GM12878 (cell line): Measurements from ENCODE around the gene TNFSF12. TPM values are rescaled to one million over a fixed set of nuclear protein-coding genes. Genes with fewer than 3 reads are reported as not detected.

Source experiments
- ATAC-seq: fragments of 200-7000 bp; cut with Tn5 transposase; 3 replicates; pipeline ENCODE4 v1.9.1; 2020; ENCODE audit warnings: mild to moderate bottlenecking, moderate library complexity
- BruUV-seq: library from RNA; stranded (reverse); fragments of 400-500 nt; replicated peaks from 2 replicates; lab custom pipeline; 2021; lab: Mats Ljungman, UMichigan
- CTCF ChIA-PET: fragments of 300-600 bp; sonication (Branson Sonifier 250); formaldehyde crosslinking; extraction: SDS; loops from one replicate; lab custom pipeline; 2021; ENCODE audit warnings: inconsistent platforms; lab: Yijun Ruan, JAX
- POLR2A ChIA-PET: fragments of 350-600 bp; formaldehyde crosslinking; extraction: SDS; loops from one replicate; lab custom pipeline; 2021; ENCODE audit warnings: inconsistent platforms; lab: Charles Lee
- RAD21 ChIA-PET: fragments of 300-600 bp; sonication (Branson Sonifier 250); formaldehyde crosslinking; loops from one replicate; lab custom pipeline; 2023; ENCODE audit warnings: antibody characterized with exemption; ENCODE audit not compliant: unreplicated experiment; lab: Charles Lee
- SMC1A ChIA-PET: fragments of 300-600 bp; sonication (Branson Sonifier 250); formaldehyde crosslinking; loops from one replicate; lab custom pipeline; 2023; ENCODE audit not compliant: unreplicated experiment, uncharacterized antibody; lab: Charles Lee
- DNase-seq: peaks from one replicate; pipeline ENCODE4 v3.0.0-alpha.2; 2011; ENCODE audit warnings: low read depth, low spot score
- FAIRE-seq: peaks from 3 replicates; lab custom pipeline; 2011; peaks lifted over from hg19 to GRCh38; lab: Jason Lieb, UNC
- H2AFZ ChIP-seq: 2 replicates; pipeline ENCODE4 v1.6.0; 2011; ENCODE audit warnings: low read depth, low read length, control low read depth; ENCODE audit not compliant: control insufficient read depth
- H3K27ac ChIP-seq: 2 replicates; pipeline ENCODE4 v1.5.1; 2011; ENCODE audit warnings: control low read depth; ENCODE audit not compliant: control insufficient read depth, insufficient read depth
- H3K27me3 ChIP-seq, 2 experiments: replicated peaks in 1 of 2; 2 replicates each; pipeline versions ENCODE4 v1.6.0 to v1.6.1; 2011; ENCODE audit warnings: low read length in 1 of 2; ENCODE audit not compliant: control insufficient read depth in 2 of 2, insufficient read depth in 2 of 2
- H3K36me3 ChIP-seq, 2 experiments: 2 replicates each; pipeline ENCODE4 v1.5.1; 2011; ENCODE audit warnings: low read length in 1 of 2; ENCODE audit not compliant: control insufficient read depth in 2 of 2, insufficient read depth in 2 of 2
- H3K4me1 ChIP-seq: 2 replicates; pipeline ENCODE4 v1.6.1; 2011; ENCODE audit warnings: mild to moderate bottlenecking, low read length, moderate library complexity, mixed read lengths; ENCODE audit not compliant: control insufficient read depth, insufficient read depth
- H3K4me2 ChIP-seq: 2 replicates; pipeline ENCODE4 v1.6.0; 2011; ENCODE audit warnings: control low read depth; ENCODE audit not compliant: control insufficient read depth, insufficient read depth
- H3K4me3 ChIP-seq: fragments of 200-600 bp; sonication (generic); 2 replicates; pipeline ENCODE4 v1.5.1; 2016
- H3K79me2 ChIP-seq: 2 replicates; pipeline ENCODE4 v1.6.0; 2011; ENCODE audit warnings: low read length; ENCODE audit not compliant: control insufficient read depth, insufficient read depth
- H3K9ac ChIP-seq: 2 replicates; pipeline ENCODE4 v1.8.0; 2011; ENCODE audit warnings: low read length, control low read depth, mixed read lengths; ENCODE audit not compliant: control insufficient read depth, insufficient read depth
- H3K9me3 ChIP-seq: replicated peaks from 3 replicates; pipeline ENCODE4 v1.5.1; 2011; ENCODE audit warnings: mild to moderate bottlenecking, low read length; ENCODE audit not compliant: control insufficient read depth, insufficient read depth
- H4K20me1 ChIP-seq: 2 replicates; pipeline ENCODE4 v1.6.0; 2011; ENCODE audit not compliant: control insufficient read depth, insufficient read depth
- CTCF ChIP-seq, 3 experiments: IDR thresholded peaks in 2 of 3; conservative IDR thresholded peaks in 1 of 3; 2 replicates each; pipeline ENCODE4 v1.5.1; 2011; ENCODE audit warnings: low read depth in 3 of 3, low read length in 3 of 3, mild to moderate bottlenecking in 3 of 3, control low read depth in 2 of 3, moderate library complexity in 2 of 3, inconsistent platforms in 1 of 3, mixed read lengths in 1 of 3; ENCODE audit not compliant: control insufficient read depth in 2 of 3, insufficient read depth in 1 of 3; ENCODE audit errors: extremely low read depth in 1 of 3
- EED ChIP-seq: sonication (generic); IDR thresholded peaks from 2 replicates; pipeline ENCODE4 v1.6.1; 2016; ENCODE audit warnings: antibody characterized with exemption, low read depth
- MTA3 ChIP-seq: IDR thresholded peaks from 2 replicates; pipeline ENCODE4 v1.6.1; 2012; ENCODE audit warnings: low read length, inconsistent platforms, borderline replicate concordance
- POLR2AphosphoS5 ChIP-seq: IDR thresholded peaks from 2 replicates; pipeline ENCODE4 v1.6.1; 2011; ENCODE audit warnings: mild to moderate bottlenecking, low read length, inconsistent platforms
- POU2F2 ChIP-seq: IDR thresholded peaks from 3 replicates; pipeline ENCODE4 v1.6.1; 2011; ENCODE audit warnings: low read depth, mild to moderate bottlenecking, low read length, borderline replicate concordance
- RB1 ChIP-seq: fragments of 450-650 bp; formaldehyde crosslinking; IDR thresholded peaks from 2 replicates; pipeline ENCODE4 v1.6.1; 2017; ENCODE audit warnings: mild to moderate bottlenecking, borderline replicate concordance
- SPI1 ChIP-seq: IDR thresholded peaks from 2 replicates; pipeline ENCODE4 v1.6.1; 2011; ENCODE audit warnings: low read depth, mild to moderate bottlenecking, low read length, moderate library complexity, borderline replicate concordance; ENCODE audit not compliant: insufficient read depth
- ZBTB11 ChIP-seq: fragments of 450-650 bp; formaldehyde crosslinking; IDR thresholded peaks from 2 replicates; pipeline ENCODE4 v1.5.0; 2022; ENCODE audit warnings: mild to moderate bottlenecking, missing genetic modification characterization
- ZNF274 ChIP-seq: IDR thresholded peaks from one replicate; pipeline ENCODE4 v1.8.0; 2011; ENCODE audit not compliant: insufficient read length, insufficient read depth
- WGBS: methylation state at CpG from one replicate; pipeline ENCODE4 v1.1.6; 2016; ENCODE audit warnings: low lambda C conversion rate; ENCODE audit not compliant: insufficient replicate concordance, insufficient coverage; ENCODE audit errors: missing lambda C conversion rate; 5-methylcytosine and 5-hydroxymethylcytosine counted together
- in situ Hi-C: fragments of 300-500 bp; cut with MboI; formaldehyde crosslinking; loops from 9 replicates; pipeline ENCODE4 v1.14.3; 2018; ENCODE audit warnings: mixed read lengths
- intact Hi-C: fragments of 100-400 bp; cut with micrococcal nuclease; formaldehyde crosslinking; loops from one replicate; pipeline ENCODE4 v1.14.2; 2022; ENCODE audit not compliant: unreplicated experiment
- polyA plus RNA-seq, 11 experiments: library from polyadenylated mRNA; depleted of rRNA in 4 of 11; unstranded in 6 of 11; stranded (reverse) in 5 of 11; fragments of >200 nt; fragmentation: Nextera tagmentation in 4 of 11; fragmentation: Illumina TruSeq in 1 of 11; extraction: Ambion mirVana in 4 of 11; extraction: Trizol in 1 of 11; gene quantifications; 1 replicate in 1 of 11; 2 replicates in 10 of 11; pipeline versions ENCODE4 v1.2.1 to v1.2.3, GENCODE V29; 2011 to 2016; ENCODE audit warnings: inconsistent platforms in 2 of 11, missing spikeins in 2 of 11, low read depth in 1 of 11
- total RNA-seq, 4 experiments: library from RNA; depleted of rRNA in 3 of 4; stranded (reverse); fragments of >200 nt in 3 of 4; fragmentation: Illumina TruSeq in 1 of 4; extraction: Trizol in 1 of 4; gene quantifications; 2 replicates each; pipeline versions ENCODE4 v1.2.1 to v1.2.3, GENCODE V29; 2013 to 2021
- TF ChIP-seq, protein P1 (sequence below): fragments of 450-650 bp; IDR thresholded peaks from 2 replicates; pipeline ENCODE4 v1.6.1; 2017; ENCODE audit warnings: mild to moderate bottlenecking, low read depth, inconsistent platforms; ENCODE audit not compliant: poor library complexity, severe bottlenecking
- TF ChIP-seq, protein P2 (sequence below): IDR thresholded peaks from 2 replicates; pipeline ENCODE4 v1.6.1; 2011; ENCODE audit warnings: borderline replicate concordance, low read depth, mild to moderate bottlenecking, moderate library complexity, mixed read lengths, low read length; ENCODE audit not compliant: insufficient read depth; ENCODE audit errors: extremely low read length

The TNFSF12 gene
- total and polyA plus RNA-seq, 10 of the 15 experiments (the other 5 are each of a cell fraction or from before 2014, with no cell fraction given) = 0.32 to 7.0 (median 2.6) TPM

DNA sequence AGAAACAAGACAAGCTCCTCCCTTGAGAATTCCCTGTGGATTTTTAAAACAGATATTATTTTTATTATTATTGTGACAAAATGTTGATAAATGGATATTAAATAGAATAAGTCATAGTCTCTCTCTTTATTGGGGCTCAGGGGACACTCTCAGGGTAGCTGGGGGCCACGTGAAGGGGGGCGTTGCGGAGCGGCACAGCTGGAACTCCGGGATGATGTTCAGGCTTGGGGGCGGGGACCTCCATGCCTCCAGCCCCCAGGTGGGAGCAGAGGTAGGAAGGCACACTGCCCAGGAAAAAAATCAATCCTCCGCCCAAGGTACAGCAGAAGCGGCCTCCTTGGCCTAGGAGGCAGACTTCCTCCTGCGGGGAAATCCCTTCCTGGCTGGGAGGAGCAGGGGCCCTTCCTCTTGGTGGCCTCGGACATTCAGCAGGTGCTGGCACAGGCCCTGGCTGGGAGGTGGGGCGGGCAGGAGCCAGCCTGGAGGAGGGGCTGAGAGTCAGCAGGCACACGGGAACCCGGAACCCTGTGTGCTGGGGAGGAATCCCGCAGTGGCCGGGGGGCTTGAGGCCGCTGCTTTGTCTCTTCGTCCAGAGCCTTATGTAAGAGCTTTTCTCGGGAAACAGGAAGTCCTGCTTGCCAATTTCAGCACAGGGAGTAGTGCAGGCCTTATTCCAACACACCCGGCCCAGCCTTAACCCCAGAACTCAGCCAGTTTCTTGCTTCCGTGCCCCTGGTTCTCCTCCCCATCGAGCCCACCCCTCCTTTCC lies 9.1 kb downstream of the TNFSF12 start:
- SMC1A ChIA-PET = interaction anchor here (0.7 to 4.9 kb wide), 14 partner anchors 17 to 122 kb away, joined by 3 to 35 read pairs (median 4); partner anchors contain the start of genes CD68 and TMEM102
- ATAC-seq = peak; percentile 67
- CTCF ChIA-PET = interaction anchor here (0.7 to 6.2 kb wide), 9 partner anchors 12 to 213 kb away, joined by 3 to 192 read pairs (median 4); partner anchors contain the start of genes TMEM95 and TP53
- DNase-seq = no peak
- 35% methylated on average over 21 of the region's 21 CpGs for WGBS
- Histone ChIP-seq H3K9ac (peak overlapping the region; percentile 70), H3K36me3 (no peaks in the 10 kb centered on the region), H3K27ac (peak overlapping the region; percentile 84), H2AFZ (peak overlapping the region; percentile 82), H3K4me2 (peak overlapping the region; percentile 92), H3K9me3 (no peaks in the 10 kb centered on the region), H3K4me3 (peak overlapping the region; percentile 66), H4K20me1 (no peaks in the 10 kb centered on the region), H3K4me1 (peaks cover 43% of the 10 kb centered on the region), H3K27me3 (no peaks in the 10 kb centered on the region), H3K79me2 (peaks cover 16% of the 10 kb centered on the region)
- RAD21 ChIA-PET = interaction anchor here (0.7 to 4.9 kb wide), 7 partner anchors 11 to 203 kb away, joined by 3 to 84 read pairs (median 5); partner anchors contain the start of genes TMEM95 and TP53
- POLR2A ChIA-PET = interaction anchor here (0.5 to 4.2 kb wide), 11 partner anchors 10 to 316 kb away, joined by 3 to 36 read pairs (median 4); partner anchors contain the start of genes ACAP1, MPDU1, TMEM102 and TP53
- FAIRE-seq = peak; percentile 47
- BruUV-seq = no TSS peak
- intact Hi-C loops (no loop called here), in situ Hi-C loops (loop anchor here (25.0 kb wide), 1 partner anchor 521 kb away; the partner anchor contains the start of genes SLC16A11 and SLC16A13)
- TF ChIP-seq MTA3 = no peak
- no peak for TF ChIP-seq RB1
- no peak for TF ChIP-seq CTCF (IDR thresholded peaks at IDR 0.05 in 2 of 3, conservative IDR thresholded peaks at IDR 0.05 in 1 of 3; ENCODE audit: control insufficient read depth in 2 of 3, extremely low read depth in 1 of 3, insufficient read depth in 1 of 3, low read depth in 3 of 3, low read length in 3 of 3)
- peak; percentile 29; the same call in 1 of the 3 replicates for TF ChIP-seq POU2F2
- TF ChIP-seq ZNF274 = no peak
- TF ChIP-seq, protein P1, sequence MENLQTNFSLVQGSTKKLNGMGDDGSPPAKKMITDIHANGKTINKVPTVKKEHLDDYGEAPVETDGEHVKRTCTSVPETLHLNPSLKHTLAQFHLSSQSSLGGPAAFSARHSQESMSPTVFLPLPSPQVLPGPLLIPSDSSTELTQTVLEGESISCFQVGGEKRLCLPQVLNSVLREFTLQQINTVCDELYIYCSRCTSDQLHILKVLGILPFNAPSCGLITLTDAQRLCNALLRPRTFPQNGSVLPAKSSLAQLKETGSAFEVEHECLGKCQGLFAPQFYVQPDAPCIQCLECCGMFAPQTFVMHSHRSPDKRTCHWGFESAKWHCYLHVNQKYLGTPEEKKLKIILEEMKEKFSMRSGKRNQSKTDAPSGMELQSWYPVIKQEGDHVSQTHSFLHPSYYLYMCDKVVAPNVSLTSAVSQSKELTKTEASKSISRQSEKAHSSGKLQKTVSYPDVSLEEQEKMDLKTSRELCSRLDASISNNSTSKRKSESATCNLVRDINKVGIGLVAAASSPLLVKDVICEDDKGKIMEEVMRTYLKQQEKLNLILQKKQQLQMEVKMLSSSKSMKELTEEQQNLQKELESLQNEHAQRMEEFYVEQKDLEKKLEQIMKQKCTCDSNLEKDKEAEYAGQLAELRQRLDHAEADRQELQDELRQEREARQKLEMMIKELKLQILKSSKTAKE = no peak
- TF ChIP-seq, protein P2, sequence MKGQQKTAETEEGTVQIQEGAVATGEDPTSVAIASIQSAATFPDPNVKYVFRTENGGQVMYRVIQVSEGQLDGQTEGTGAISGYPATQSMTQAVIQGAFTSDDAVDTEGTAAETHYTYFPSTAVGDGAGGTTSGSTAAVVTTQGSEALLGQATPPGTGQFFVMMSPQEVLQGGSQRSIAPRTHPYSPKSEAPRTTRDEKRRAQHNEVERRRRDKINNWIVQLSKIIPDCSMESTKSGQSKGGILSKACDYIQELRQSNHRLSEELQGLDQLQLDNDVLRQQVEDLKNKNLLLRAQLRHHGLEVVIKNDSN = no peak
- TF ChIP-seq SPI1 = peak; percentile 63
- peak; percentile 64 for TF ChIP-seq POLR2AphosphoS5
- peak; percentile 67 for TF ChIP-seq EED
- TF ChIP-seq ZBTB11 = no peak
